GM13976 (cell line): ENCODE data around the gene EXOC3L4.
"Not testable (repeated sequence)": the region's sequence is repeated elsewhere in the genome, so short reads cannot be mapped to it uniquely, and the experiment has no call there.

Experiments
- DNase-seq: peaks from one replicate; pipeline ENCODE4 v3.0.0; 2012; ENCODE audit warnings: low spot score
- in situ Hi-C: fragments of 300-500 bp; cut with MboI; formaldehyde crosslinking; loops from one replicate; pipeline ENCODE4 v1.12.0; 2022; ENCODE audit warnings: low sequenced_read_pairs, mixed read lengths, inconsistent platforms; ENCODE audit not compliant: unreplicated experiment
- TF ChIP-seq, protein P1 (sequence below): IDR thresholded peaks from 2 replicates; pipeline ENCODE4 v1.5.1; 2012; ENCODE audit warnings: borderline replicate concordance, mild to moderate bottlenecking; ENCODE audit not compliant: insufficient read depth; ENCODE audit errors: extremely low read depth, missing control alignments, control extremely low read depth

Gene EXOC3L4

DNA sequence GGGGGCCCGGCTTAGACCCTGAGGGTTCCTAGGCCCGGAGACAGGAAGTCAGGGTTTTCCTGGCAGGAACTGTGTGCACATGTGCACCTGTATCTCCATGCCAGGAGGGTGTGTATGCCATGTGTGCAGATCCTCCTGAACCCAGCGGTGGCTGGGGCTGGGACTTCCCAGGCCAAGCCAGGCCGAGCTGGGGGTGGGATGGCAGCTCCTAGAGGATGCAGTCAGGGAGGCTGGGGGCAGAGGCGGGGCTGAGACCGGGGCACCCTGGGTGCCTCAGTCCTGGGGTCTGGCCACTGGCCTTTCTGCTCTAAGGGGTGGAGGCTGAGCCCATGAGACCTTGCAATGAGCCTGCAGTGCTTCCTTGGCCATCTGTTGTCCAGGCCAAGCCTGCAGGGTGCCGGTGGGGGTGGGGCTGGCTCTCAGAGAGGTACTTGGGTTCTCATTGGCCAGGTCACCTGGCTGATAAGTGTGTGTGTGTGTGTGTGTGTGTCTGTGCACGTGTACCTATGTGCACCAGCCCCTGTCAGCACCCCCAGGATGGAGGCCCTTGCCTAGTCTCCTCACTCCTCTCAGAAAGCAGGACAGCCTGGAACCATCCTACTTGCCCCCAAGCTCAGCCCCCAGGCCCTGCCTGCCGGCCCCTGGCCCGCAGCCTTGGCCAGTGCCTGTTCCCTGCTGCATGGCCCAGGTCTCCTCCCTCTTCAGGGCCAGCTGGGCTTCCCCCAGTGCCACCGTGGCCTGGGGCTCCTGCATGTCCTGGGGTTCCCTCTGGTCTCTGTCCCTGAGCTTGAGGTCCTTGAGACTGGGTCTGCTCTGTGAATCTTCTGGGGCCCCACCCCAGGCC is 18.1 kb downstream of the EXOC3L4 start:
- TF ChIP-seq, protein P1, sequence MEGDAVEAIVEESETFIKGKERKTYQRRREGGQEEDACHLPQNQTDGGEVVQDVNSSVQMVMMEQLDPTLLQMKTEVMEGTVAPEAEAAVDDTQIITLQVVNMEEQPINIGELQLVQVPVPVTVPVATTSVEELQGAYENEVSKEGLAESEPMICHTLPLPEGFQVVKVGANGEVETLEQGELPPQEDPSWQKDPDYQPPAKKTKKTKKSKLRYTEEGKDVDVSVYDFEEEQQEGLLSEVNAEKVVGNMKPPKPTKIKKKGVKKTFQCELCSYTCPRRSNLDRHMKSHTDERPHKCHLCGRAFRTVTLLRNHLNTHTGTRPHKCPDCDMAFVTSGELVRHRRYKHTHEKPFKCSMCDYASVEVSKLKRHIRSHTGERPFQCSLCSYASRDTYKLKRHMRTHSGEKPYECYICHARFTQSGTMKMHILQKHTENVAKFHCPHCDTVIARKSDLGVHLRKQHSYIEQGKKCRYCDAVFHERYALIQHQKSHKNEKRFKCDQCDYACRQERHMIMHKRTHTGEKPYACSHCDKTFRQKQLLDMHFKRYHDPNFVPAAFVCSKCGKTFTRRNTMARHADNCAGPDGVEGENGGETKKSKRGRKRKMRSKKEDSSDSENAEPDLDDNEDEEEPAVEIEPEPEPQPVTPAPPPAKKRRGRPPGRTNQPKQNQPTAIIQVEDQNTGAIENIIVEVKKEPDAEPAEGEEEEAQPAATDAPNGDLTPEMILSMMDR, result no peak

DNA sequence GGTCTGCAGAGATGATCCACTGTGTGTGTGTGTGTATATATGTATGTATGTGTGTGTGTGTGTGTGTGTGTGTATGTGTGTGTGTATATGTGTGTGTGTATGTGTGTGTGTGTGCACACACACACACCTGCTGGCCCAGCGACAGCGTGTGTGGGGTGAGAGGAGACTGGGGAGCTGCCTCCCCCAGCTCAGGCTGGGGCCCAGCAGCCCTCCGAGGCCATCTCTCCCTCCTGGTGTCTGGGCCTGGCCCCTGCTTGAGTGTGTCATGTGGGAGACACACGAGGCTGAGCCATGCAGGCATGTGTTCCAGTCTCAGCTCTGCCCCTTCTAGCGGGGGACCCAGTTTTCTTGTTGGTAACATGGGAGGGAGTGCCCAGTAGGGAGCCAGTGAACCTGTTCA is 18.8 kb downstream of the EXOC3L4 start:
- DNase-seq, result no peak
- in situ Hi-C loops, result no loop called here
- TF ChIP-seq, protein P1, result no peak

More for the DNA sequence above, 18.1 kb downstream of the EXOC3L4 start:
- no peak for DNase-seq
- in situ Hi-C loops, result no loop called here

DNA sequence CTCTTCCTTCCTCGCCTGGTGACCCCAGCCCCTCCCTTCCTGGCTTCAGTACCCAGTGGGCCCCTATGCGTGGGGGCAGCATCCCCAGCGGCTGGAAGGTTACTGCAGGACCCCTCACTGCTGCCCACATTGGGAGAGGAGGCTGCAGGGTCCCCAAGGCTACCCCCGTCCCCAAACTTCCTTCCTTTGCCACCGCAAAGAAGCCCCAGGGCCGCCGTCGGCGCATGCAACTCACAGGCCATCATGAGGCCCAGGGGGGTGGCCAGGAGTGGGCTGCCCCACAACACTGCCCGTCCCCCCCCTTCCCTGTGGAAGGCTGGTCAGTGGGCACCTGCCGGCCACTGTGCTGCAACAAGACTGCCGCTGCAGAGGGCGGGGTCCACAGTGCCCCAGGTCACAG is 19.2 kb downstream of the EXOC3L4 start:
- in situ Hi-C loops, result no loop called here
- TF ChIP-seq, protein P1, result no peak
- no peak for DNase-seq

DNA sequence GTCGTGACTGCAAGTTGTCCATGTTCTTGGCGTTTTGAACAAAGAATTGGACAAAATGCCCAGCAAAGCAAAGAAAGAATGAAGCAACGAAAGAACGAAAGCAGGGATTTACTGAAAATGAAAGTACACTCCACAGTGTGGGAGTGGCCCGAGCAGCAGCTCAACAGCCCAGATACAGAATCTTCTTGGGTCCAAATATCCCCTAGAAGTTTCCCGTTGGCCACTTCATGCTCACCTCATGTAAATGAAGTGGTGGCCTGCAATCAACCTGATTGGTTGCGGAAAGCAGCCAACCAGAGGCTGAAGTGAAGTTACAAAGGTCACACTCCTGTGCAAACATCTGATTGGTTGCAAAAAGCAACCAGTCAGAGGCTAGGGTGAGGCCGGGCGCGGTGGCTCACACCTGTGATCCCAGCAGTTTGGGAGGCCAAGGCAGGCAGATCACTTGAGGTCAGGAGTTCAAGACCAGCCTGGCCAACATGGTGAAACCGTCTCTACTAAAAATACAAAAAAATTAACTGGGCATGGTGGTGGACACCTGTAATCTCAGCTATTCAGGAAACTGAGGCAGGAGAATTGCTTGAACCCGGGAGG is 20.7 kb downstream of the EXOC3L4 start:
- DNase-seq, in situ Hi-C loops: not testable (repeated sequence)

DNA sequence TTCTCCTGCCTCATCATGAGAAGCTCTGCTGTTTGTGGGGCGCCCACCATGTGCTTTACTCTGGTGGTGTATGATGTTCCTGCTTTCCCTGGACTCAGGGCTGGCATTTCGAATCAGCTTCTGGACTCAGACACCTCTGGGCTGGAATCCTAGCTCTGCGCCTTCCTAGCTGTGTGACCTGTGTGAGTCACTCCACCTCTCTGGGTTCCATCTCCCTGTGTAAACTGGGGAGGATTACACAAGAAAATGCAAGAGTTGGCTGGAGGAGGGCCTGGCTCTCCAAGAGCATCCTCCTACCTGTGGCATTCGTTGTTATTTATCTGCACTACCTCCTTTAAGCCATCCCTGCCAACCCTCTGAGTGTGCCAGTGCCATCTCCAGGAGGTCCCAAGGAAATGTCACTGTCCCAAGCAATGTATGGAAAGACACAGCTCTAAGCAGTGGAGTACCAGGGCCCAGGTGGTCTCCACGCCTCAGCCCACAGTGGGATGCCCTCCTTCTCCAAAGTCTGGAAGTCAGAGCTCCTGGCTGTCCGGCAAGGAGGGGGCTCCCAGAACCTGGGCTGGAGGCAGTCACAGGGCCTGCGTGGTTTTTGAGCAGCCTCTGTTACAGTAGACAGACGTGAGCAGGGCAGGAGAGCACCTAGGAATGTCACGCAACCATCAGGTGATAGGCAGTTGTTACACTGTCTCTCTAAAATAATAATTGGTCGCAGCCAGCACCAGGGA is 21.5 kb downstream of the EXOC3L4 start:
- TF ChIP-seq, protein P1, result no peak
- in situ Hi-C loops, result no loop called here
- DNase-seq, result no peak

DNA sequence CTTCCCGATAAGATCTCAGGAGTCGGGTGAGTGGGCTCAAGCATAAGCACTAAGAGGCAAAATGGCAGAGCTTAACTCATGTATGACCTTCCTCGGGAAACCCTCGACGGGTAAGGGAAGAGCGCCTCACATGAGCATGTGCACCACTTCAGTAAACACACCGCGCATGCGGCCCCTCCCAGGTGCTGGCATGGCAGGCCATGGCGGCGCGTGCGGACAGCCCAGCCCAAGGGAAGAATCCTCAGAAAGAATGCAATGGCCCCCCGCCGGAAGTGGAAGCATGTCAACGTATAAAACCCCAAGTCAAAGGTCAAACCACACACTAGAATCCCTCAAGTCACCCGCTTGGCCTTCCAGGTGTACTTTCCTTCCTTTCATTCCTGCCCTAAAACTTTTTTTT is 22.1 kb downstream of the EXOC3L4 start:
- DNase-seq, result no peak
- in situ Hi-C loops, result no loop called here
- TF ChIP-seq, protein P1, result no peak

DNA sequence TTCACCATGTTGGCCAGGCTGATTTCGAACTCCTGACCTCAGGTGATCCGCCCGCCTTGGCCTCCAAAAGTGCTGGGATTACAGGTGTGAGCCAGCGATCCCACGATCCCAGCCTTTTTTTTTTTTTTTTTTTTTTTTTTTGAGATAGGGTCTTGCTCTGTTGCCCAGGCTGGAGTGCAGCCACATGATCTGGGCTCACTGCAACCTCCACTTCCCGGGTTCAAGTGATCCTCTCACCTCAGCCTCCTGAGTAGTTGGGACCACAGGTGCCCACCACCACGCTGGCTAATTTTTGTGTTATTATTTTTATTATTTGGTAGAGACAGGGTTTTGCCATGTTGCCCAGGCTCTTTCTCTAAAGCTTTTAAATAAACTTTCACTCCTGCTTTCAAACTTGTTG is 23.0 kb downstream of the EXOC3L4 start:
- DNase-seq, in situ Hi-C loops: not testable (repeated sequence)
